Measurements from ENCODE around the gene SEC24A.
A peak's percentile ranks its signal among the peaks of the same experiment; 100 is the strongest.

SEC24A gene

GRCh38 chr5:134758504-134759341 is 110.1 kb downstream of the SEC24A start, which contains the start of gene DDX46:
DDX46 (plus strand) TSS chr5:134758779; CDS start chr5:134758939, 160 bp downstream.
- peak; percentile 40; the same call in 1 of the 2 replicates for TF ChIP-seq TEAD4 (IDR thresholded peaks at IDR 0.05)
- 0 out of 2 replicates have a peak, but pooled peaks have one; percentile 30 for TF ChIP-seq EP300 (IDR thresholded peaks at IDR 0.05; ENCODE audit: borderline replicate concordance)
- no peak for TF ChIP-seq CREB1 (IDR thresholded peaks at IDR 0.05; ENCODE audit: low read depth)
- TF ChIP-seq, protein P1, sequence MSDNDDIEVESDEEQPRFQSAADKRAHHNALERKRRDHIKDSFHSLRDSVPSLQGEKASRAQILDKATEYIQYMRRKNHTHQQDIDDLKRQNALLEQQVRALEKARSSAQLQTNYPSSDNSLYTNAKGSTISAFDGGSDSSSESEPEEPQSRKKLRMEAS (IDR thresholded peaks at IDR 0.05) = peak; percentile 88
- TF ChIP-seq YY1 (IDR thresholded peaks at IDR 0.05; ENCODE audit: low read depth) = peak; percentile 96
- no peak for TF ChIP-seq ZBTB7A (IDR thresholded peaks at IDR 0.05; ENCODE audit: low read depth)
- TF ChIP-seq, protein P2, sequence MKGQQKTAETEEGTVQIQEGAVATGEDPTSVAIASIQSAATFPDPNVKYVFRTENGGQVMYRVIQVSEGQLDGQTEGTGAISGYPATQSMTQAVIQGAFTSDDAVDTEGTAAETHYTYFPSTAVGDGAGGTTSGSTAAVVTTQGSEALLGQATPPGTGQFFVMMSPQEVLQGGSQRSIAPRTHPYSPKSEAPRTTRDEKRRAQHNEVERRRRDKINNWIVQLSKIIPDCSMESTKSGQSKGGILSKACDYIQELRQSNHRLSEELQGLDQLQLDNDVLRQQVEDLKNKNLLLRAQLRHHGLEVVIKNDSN (IDR thresholded peaks at IDR 0.05) = peak; percentile 48
- no peak for TF ChIP-seq CEBPB (IDR thresholded peaks at IDR 0.05)
- no peak for TF ChIP-seq REST (IDR thresholded peaks at IDR 0.05; ENCODE audit: low read depth)
- peak; percentile 40; the same call in 1 of the 2 replicates for TF ChIP-seq NFIC (IDR thresholded peaks at IDR 0.05)
- TF ChIP-seq TCF12 (IDR thresholded peaks at IDR 0.05; ENCODE audit: low read depth) = peak; percentile 84
- TF ChIP-seq RAD21 (IDR thresholded peaks at IDR 0.05; ENCODE audit: low read depth) = no peak; the same call in 1 of the 2 replicates
- peak; percentile 98 for TF ChIP-seq TAF1 (IDR thresholded peaks at IDR 0.05; ENCODE audit: low read depth)
- TF ChIP-seq FOXM1 (IDR thresholded peaks at IDR 0.05; ENCODE audit: borderline replicate concordance, low read depth) = no peak
- TF ChIP-seq EGR1 (IDR thresholded peaks at IDR 0.05) = peak; percentile 58; the same call in 1 of the 2 replicates

- TF ChIP-seq CEBPB (IDR thresholded peaks at IDR 0.05) (peak; percentile 55; the same call in 1 of the 2 replicates), TEAD4 (IDR thresholded peaks at IDR 0.05) (peak; percentile 11; the same call in 1 of the 2 replicates)
These were observed 119.1 kb downstream of the SEC24A start for GRCh38 chr5:134767528-134768291.

GRCh38 chr5:134769206-134769605 is 120.6 kb downstream of the SEC24A start:
- 0 out of 2 replicates have a peak, but pooled peaks have one; percentile 24 for TF ChIP-seq TEAD4 (IDR thresholded peaks at IDR 0.05)
- TF ChIP-seq TAF1 (IDR thresholded peaks at IDR 0.05; ENCODE audit: low read depth) = no peak
- TF ChIP-seq CEBPB (IDR thresholded peaks at IDR 0.05) = peak; percentile 76

GRCh38 chr5:134772461-134773125 is 124.0 kb downstream of the SEC24A start:
- TF ChIP-seq, protein P1 (IDR thresholded peaks at IDR 0.05) = no peak
- TF ChIP-seq TEAD4 (IDR thresholded peaks at IDR 0.05) (no peak), NFIC (IDR thresholded peaks at IDR 0.05) (no peak), CEBPB (IDR thresholded peaks at IDR 0.05) (no peak), ZBTB7A (IDR thresholded peaks at IDR 0.05; ENCODE audit: low read depth) (no peak), CREB1 (IDR thresholded peaks at IDR 0.05; ENCODE audit: low read depth) (no peak), TCF12 (IDR thresholded peaks at IDR 0.05; ENCODE audit: low read depth) (no peak), RAD21 (IDR thresholded peaks at IDR 0.05; ENCODE audit: low read depth) (no peak), EGR1 (IDR thresholded peaks at IDR 0.05) (no peak)
- TF ChIP-seq, protein P2 (IDR thresholded peaks at IDR 0.05) = no peak

GRCh38 chr5:134777366-134777765 is 128.8 kb downstream of the SEC24A start:
- TF ChIP-seq ZBTB7A (IDR thresholded peaks at IDR 0.05; ENCODE audit: low read depth) = no peak
